A549 (cell line): Measurements from ENCODE around the gene PPP1R7. TPM values are rescaled to one million over a fixed set of nuclear protein-coding genes. Genes with fewer than 3 reads are reported as not detected.
A peak's percentile ranks its signal among the peaks of the same experiment; 100 is the strongest.

ENCODE experiments used
- ATAC-seq, 2 experiments: fragments of 200-7000 bp in 1 of 2; fragments of >200 bp in 1 of 2; cut with Nextera tagmentation in 1 of 2; cut with Tn5 transposase in 1 of 2; 3 replicates each; pipeline versions ENCODE4 v1.8.0 to v1.9.1; 2018 to 2020; ENCODE audit warnings: mild to moderate bottlenecking in 1 of 2, moderate library complexity in 1 of 2
- CTCF ChIA-PET: fragments of 300-600 bp; sonication (Branson Sonifier 250); formaldehyde crosslinking; extraction: SDS; loops from one replicate; lab custom pipeline; 2021; ENCODE audit warnings: antibody characterized with exemption, inconsistent platforms; lab: Yijun Ruan, JAX
- POLR2A ChIA-PET: fragments of 350-600 bp; formaldehyde crosslinking; extraction: SDS; loops from one replicate; lab custom pipeline; 2021; ENCODE audit warnings: antibody characterized with exemption, inconsistent platforms; lab: Yijun Ruan, JAX
- DNase-seq, 2 experiments: peaks; one replicate each; pipeline versions ENCODE4 v3.0.0 to v3.0.0-alpha.2; 2011 to 2016; ENCODE audit warnings: low read depth in 1 of 2, low spot score in 1 of 2
- FAIRE-seq: peaks from 2 replicates; lab custom pipeline; 2011; peaks lifted over from hg19 to GRCh38; lab: Jason Lieb, UNC
- H3K27ac ChIP-seq, 2 experiments: fragments of >200 bp; sonication (Bioruptor Twin); formaldehyde crosslinking; 3 replicates each; pipeline ENCODE4 v1.5.1; 2016 to 2017
- H3K4me1 ChIP-seq: fragments of >200 bp; sonication (Bioruptor Twin); formaldehyde crosslinking; 3 replicates; pipeline ENCODE4 v1.6.1; 2016
- H3K4me2 ChIP-seq: fragments of >200 bp; sonication (Bioruptor Twin); formaldehyde crosslinking; 3 replicates; pipeline ENCODE4 v1.6.1; 2016
- H3K4me3 ChIP-seq: fragments of >200 bp; sonication (Bioruptor Twin); formaldehyde crosslinking; 3 replicates; pipeline ENCODE4 v1.5.1; 2016
- H3K9me3 ChIP-seq: fragments of >200 bp; sonication (Bioruptor Twin); formaldehyde crosslinking; 3 replicates; pipeline ENCODE4 v1.6.1; 2016
- BHLHE40 ChIP-seq: IDR thresholded peaks from 2 replicates; pipeline ENCODE4 v1.6.1; 2012; ENCODE audit warnings: low read depth, low read length, inconsistent platforms
- GATA3 ChIP-seq: IDR thresholded peaks from 2 replicates; pipeline ENCODE4 v1.6.1; 2012; ENCODE audit warnings: borderline replicate concordance
- HOXA7 ChIP-seq: fragments of 250-450 bp; sonication (Bioruptor Pico); IDR thresholded peaks from 2 replicates; pipeline ENCODE4 v1.5.0; 2020; ENCODE audit warnings: mild to moderate bottlenecking, moderate library complexity
- HOXB5 ChIP-seq: fragments of 250-450 bp; sonication (Bioruptor Pico); IDR thresholded peaks from 2 replicates; pipeline ENCODE4 v1.5.0; 2020; ENCODE audit warnings: mild to moderate bottlenecking, moderate library complexity
- JUN ChIP-seq, 2 experiments: fragments of >200 bp; sonication (Bioruptor Twin); formaldehyde crosslinking; IDR thresholded peaks; 2 replicates in 1 of 2; 3 replicates in 1 of 2; pipeline ENCODE4 v1.6.1; 2016 to 2017
- MAFK ChIP-seq: fragments of 450-650 bp; IDR thresholded peaks from 2 replicates; pipeline ENCODE4 v1.6.1; 2014; ENCODE audit not compliant: partially characterized antibody
- NR3C1 ChIP-seq: fragments of >200 bp; sonication (Bioruptor Twin); formaldehyde crosslinking; IDR thresholded peaks from 3 replicates; pipeline ENCODE4 v1.6.1; 2017
- RARB ChIP-seq: fragments of 250-450 bp; sonication (Bioruptor Pico); IDR thresholded peaks from 2 replicates; pipeline ENCODE4 v1.8.0; 2021; ENCODE audit warnings: mild to moderate bottlenecking, moderate library complexity
- RCOR1 ChIP-seq: fragments of 150-350 bp; IDR thresholded peaks from 2 replicates; pipeline ENCODE4 v1.6.1; 2014; ENCODE audit warnings: antibody characterized with exemption, low read length, low read depth
- RFX5 ChIP-seq: fragments of 450-650 bp; IDR thresholded peaks from 2 replicates; pipeline ENCODE4 v1.7.1; 2014; ENCODE audit warnings: antibody characterized with exemption, mild to moderate bottlenecking, moderate library complexity
- RNF2 ChIP-seq: fragments of 200-600 bp; sonication (generic); IDR thresholded peaks from 2 replicates; pipeline ENCODE4 v1.6.1; 2016; ENCODE audit warnings: low read depth, mild to moderate bottlenecking, antibody characterized with exemption, moderate library complexity, borderline replicate concordance
- TP53 ChIP-seq: fragments of 250-450 bp; sonication (Bioruptor Pico); IDR thresholded peaks from 2 replicates; pipeline ENCODE4 v1.5.0; 2021; ENCODE audit warnings: mild to moderate bottlenecking, moderate library complexity
- ZC3H11A ChIP-seq: fragments of 450-650 bp; IDR thresholded peaks from 2 replicates; pipeline ENCODE4 v1.6.1; 2014; ENCODE audit warnings: antibody characterized with exemption, mild to moderate bottlenecking
- ZFP36 ChIP-seq: fragments of 450-650 bp; IDR thresholded peaks from 2 replicates; pipeline ENCODE4 v1.6.1; 2014; ENCODE audit warnings: borderline replicate concordance; ENCODE audit not compliant: partially characterized antibody
- WGBS: methylation state at CpG from one replicate; pipeline ENCODE4 v1.1.6; 2017; ENCODE audit errors: missing lambda C conversion rate; 5-methylcytosine and 5-hydroxymethylcytosine counted together
- polyA plus RNA-seq, 4 experiments: library from polyadenylated mRNA; depleted of rRNA in 3 of 4; stranded (reverse); fragments of >200 nt; fragmentation: RNase III in 1 of 4; extraction: RNeasy Plus Mini Kit Qiagen cat#74134 plus additional on column Dnase treatment in 1 of 4; gene quantifications; 2 replicates in 3 of 4; 3 replicates in 1 of 4; pipeline ENCODE4 v1.2.3, GENCODE V29; 2011 to 2017
- TF ChIP-seq, protein P1 (sequence below): fragments of 250-450 bp; sonication (Bioruptor Pico); IDR thresholded peaks from 2 replicates; pipeline ENCODE4 v1.5.0; 2020; ENCODE audit warnings: low read depth, mild to moderate bottlenecking, moderate library complexity
- TF ChIP-seq, protein P2 (sequence below): fragments of >200 bp; sonication (Bioruptor Twin); formaldehyde crosslinking; IDR thresholded peaks from 2 replicates; pipeline ENCODE4 v1.6.1; 2016
- TF ChIP-seq, protein P3 (sequence below): IDR thresholded peaks from 2 replicates; pipeline ENCODE4 v1.6.1; 2012
- TF ChIP-seq, protein P4 (sequence below): fragments of >200 bp; sonication (Bioruptor Twin); formaldehyde crosslinking; IDR thresholded peaks from 3 replicates; pipeline ENCODE4 v1.5.1; 2016
- TF ChIP-seq, protein P5 (sequence below): IDR thresholded peaks from 2 replicates; pipeline ENCODE4 v1.6.1; 2012; ENCODE audit warnings: low read depth, borderline replicate concordance

PPP1R7 gene
- polyA plus RNA-seq, 2 of the 4 experiments (the other 2 are of a cell fraction), result 76.4 to 124 TPM

DNA sequence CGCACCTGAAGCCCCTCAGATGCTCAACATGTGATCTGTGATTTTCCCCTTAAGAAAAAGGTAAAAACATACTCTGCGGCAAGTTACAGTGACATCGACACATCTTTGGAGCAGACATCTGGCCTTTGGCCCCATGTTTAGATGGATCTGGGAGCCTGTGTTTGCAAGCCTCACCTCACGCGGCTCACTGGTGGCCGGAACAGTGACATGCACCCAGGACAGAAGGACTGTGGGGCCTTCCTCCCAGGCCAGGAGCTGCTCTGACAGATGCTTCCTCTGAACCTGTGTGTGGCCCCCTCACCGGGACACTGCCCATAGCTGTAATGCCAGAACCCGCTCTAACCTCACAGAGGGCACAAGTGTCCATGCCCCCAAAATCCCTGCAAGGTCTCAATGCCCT, 14.1 kb upstream of the PPP1R7 start:
- ATAC-seq (no peak), FAIRE-seq (no peak), DNase-seq (no peak)
- Histone ChIP-seq H3K27ac (no peak overlapping the region), H3K4me3 (no peak overlapping the region), H3K4me1 (no peaks in the 10 kb centered on the region), H3K4me2 (no peak overlapping the region), H3K9me3 (no peaks in the 10 kb centered on the region)
- TF ChIP-seq, protein P1, sequence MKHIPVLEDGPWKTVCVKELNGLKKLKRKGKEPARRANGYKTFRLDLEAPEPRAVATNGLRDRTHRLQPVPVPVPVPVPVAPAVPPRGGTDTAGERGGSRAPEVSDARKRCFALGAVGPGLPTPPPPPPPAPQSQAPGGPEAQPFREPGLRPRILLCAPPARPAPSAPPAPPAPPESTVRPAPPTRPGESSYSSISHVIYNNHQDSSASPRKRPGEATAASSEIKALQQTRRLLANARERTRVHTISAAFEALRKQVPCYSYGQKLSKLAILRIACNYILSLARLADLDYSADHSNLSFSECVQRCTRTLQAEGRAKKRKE (CRISPR knock-in tag), result no peak
- TF ChIP-seq MAFK, result no peak
- TF ChIP-seq, protein P2, sequence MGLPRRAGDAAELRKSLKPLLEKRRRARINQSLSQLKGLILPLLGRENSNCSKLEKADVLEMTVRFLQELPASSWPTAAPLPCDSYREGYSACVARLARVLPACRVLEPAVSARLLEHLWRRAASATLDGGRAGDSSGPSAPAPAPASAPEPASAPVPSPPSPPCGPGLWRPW, result no peak
- TF ChIP-seq, protein P3, sequence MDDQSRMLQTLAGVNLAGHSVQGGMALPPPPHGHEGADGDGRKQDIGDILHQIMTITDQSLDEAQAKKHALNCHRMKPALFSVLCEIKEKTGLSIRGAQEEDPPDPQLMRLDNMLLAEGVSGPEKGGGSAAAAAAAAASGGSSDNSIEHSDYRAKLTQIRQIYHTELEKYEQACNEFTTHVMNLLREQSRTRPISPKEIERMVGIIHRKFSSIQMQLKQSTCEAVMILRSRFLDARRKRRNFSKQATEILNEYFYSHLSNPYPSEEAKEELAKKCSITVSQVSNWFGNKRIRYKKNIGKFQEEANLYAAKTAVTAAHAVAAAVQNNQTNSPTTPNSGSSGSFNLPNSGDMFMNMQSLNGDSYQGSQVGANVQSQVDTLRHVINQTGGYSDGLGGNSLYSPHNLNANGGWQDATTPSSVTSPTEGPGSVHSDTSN, result no peak
- no peak for TF ChIP-seq RCOR1
- no peak for TF ChIP-seq ZFP36
- no peak for TF ChIP-seq ZC3H11A
- no peak for TF ChIP-seq RFX5
- TF ChIP-seq RARB (CRISPR knock-in tag), result no peak
- TF ChIP-seq, protein P4, sequence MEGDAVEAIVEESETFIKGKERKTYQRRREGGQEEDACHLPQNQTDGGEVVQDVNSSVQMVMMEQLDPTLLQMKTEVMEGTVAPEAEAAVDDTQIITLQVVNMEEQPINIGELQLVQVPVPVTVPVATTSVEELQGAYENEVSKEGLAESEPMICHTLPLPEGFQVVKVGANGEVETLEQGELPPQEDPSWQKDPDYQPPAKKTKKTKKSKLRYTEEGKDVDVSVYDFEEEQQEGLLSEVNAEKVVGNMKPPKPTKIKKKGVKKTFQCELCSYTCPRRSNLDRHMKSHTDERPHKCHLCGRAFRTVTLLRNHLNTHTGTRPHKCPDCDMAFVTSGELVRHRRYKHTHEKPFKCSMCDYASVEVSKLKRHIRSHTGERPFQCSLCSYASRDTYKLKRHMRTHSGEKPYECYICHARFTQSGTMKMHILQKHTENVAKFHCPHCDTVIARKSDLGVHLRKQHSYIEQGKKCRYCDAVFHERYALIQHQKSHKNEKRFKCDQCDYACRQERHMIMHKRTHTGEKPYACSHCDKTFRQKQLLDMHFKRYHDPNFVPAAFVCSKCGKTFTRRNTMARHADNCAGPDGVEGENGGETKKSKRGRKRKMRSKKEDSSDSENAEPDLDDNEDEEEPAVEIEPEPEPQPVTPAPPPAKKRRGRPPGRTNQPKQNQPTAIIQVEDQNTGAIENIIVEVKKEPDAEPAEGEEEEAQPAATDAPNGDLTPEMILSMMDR, result no peak
- TF ChIP-seq BHLHE40, result no peak
- TF ChIP-seq RNF2, result no peak
- no peak for TF ChIP-seq GATA3
- TF ChIP-seq TP53 (CRISPR knock-in tag), result no peak
- TF ChIP-seq, protein P5, sequence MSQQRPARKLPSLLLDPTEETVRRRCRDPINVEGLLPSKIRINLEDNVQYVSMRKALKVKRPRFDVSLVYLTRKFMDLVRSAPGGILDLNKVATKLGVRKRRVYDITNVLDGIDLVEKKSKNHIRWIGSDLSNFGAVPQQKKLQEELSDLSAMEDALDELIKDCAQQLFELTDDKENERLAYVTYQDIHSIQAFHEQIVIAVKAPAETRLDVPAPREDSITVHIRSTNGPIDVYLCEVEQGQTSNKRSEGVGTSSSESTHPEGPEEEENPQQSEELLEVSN, result no peak
- TF ChIP-seq HOXA7 (CRISPR knock-in tag), result no peak
- no peak for TF ChIP-seq NR3C1
- 94% methylated on average over 8 of the region's 8 CpGs for WGBS
- ChIA-PET CTCF (interaction anchor here (1.3 to 1.5 kb wide), 3 partner anchors 12 to 222 kb away, joined by 3 to 4 read pairs (median 3); no protein-coding TSS in a partner anchor), POLR2A (interaction anchor here (1.2 kb wide), 1 partner anchor 34 kb away, joined by 4 read pairs; the partner anchor contains the start of gene MTERF4)

DNA sequence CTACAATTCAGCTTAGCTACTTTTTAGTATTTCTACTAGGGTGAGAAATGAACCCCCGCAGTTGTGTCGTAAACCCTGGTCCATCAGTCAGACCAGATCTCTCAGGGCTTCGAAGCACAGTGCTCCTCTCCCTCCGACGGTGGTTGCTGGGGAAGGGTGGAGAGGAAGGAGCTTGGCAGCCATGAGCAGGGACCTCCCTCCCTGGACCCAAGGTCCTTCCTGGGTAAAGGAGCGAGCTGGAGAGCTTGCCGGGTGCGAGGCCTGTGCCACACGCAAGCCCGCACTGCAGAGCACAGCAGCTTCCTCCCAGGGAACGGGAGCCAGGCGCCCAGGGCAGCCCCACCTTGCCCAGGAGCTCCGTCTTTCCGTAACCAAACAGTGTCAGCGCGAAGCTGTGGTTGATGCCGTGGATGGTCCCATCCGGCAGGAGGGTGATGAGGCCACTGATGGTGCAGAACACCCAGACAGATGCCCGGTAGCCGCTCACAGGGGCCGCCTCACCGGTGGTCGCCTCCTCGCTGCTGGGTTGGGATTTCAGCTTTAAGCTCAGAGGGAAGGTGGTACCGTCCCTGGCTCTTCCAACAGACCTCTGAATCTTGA, 13.5 kb upstream of the PPP1R7 start:
- DNase-seq (no peak), FAIRE-seq (no peak), ATAC-seq (0 out of 6 replicates have a peak, but pooled peaks of 1 of the 2 experiments have one; percentile 13)
- WGBS, result 88% methylated on average over 25 of the region's 25 CpGs
- no peak overlapping the region for H3K4me3 ChIP-seq
- no peaks in the 10 kb centered on the region for H3K9me3 ChIP-seq
- ChIA-PET POLR2A (interaction anchor here (1.2 kb wide), 1 partner anchor 34 kb away, joined by 4 read pairs; the partner anchor contains the start of gene MTERF4), CTCF (interaction anchor here (1.3 to 1.5 kb wide), 3 partner anchors 13 to 222 kb away, joined by 3 to 4 read pairs (median 3); no protein-coding TSS in a partner anchor)
- H3K4me2 ChIP-seq, result no peak overlapping the region
- H3K27ac ChIP-seq, result no peak overlapping the region
- no peaks in the 10 kb centered on the region for H3K4me1 ChIP-seq
- TF ChIP-seq RARB (CRISPR knock-in tag) (no peak), HOXB5 (CRISPR knock-in tag) (no peak), JUN (IDR thresholded peaks at IDR 0.05) (no peak)
